ENCODE results near the gene LYAR. TPM values are rescaled to one million over a fixed set of nuclear protein-coding genes. Genes with fewer than 3 reads are reported as not detected.
A peak's percentile ranks its signal among the peaks of the same experiment; 100 is the strongest.

LYAR gene
- total and polyA plus RNA-seq, 2 experiments from 2014 or later, result 44.0 to 105 TPM

DNA sequence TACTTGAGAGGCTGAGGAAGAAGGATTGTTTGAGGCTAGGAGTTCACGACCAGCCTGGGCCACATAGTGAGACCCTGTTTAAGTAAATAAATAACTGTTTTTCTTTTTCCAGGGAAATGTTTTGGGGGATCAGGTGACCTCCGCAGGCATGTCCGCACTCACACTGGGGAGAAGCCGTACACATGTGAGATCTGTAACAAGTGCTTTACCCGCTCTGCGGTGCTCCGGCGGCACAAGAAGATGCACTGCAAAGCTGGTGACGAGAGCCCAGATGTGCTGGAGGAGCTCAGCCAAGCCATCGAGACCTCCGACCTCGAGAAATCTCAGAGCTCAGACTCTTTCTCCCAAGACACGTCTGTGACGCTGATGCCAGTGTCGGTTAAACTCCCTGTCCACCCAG lies 30.6 kb upstream of the LYAR start (continued):
- TF ChIP-seq POLR2AphosphoS5 (IDR thresholded peaks at IDR 0.05; ENCODE audit: low read depth), result no peak

DNA sequence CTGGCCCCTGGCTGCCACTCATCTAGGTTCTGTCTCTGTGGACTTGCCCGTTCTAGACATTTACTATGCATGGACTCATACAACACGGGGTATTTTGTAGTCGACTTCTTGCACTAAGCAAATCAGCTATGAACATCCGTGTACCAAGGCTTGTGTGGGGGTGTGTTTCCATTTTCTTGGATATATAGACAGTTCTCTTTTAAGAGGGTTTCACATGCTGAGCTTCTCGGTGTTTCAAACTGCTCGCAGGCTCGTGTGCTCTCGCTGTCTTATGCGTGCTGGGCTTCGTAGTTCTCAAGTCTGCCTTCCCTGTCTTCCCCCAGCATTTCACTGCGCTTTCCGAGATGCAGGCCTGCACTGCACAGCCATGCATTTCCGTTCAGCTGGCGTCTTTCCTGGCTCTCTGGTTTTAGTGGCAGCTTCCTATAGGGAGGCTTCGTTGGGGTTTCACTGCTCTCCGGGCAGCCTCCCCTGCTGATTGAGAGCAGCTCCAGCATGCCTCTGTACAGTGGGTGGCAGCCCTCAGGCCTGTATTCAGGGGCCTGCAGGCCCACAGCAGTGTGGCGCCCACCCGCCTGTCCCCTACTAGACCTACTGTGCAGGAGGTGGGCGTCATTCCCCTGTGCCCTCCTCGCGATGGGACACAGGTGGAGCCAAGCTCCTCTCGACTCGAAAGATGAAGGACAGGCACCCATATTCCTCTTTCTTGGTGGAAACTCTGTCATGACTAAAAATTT lies 27.7 kb upstream of the LYAR start:
- no peak for DNase-seq (ENCODE audit: low spot score)
- Histone ChIP-seq H3K4me1 (ENCODE audit: insufficient read depth) (no peaks in the 10 kb centered on the region), H2AFZ (no peak overlapping the region), H3K9me2 (ENCODE audit: insufficient read depth) (no peaks in the 10 kb centered on the region), H3K4me3 (no peak overlapping the region), H3F3A (replicated peaks; ENCODE audit: low read depth) (no peaks in the 10 kb centered on the region), H3K27me3 (ENCODE audit: insufficient read depth) (no peaks in the 10 kb centered on the region), H3K79me2 (replicated peaks; ENCODE audit: insufficient read depth) (no peaks in the 10 kb centered on the region), H3K4me2 (no peak overlapping the region), H3K27ac (ENCODE audit: low read depth) (no peak overlapping the region), H3K36me3 (ENCODE audit: insufficient read depth) (no peaks in the 10 kb centered on the region), H4K20me1 (replicated peaks; ENCODE audit: insufficient read depth) (no peaks in the 10 kb centered on the region; the same call in 1 of the 2 replicates)
- Mint-ChIP-seq H3K27me3 (ENCODE audit: insufficient read depth, low read depth, poor library complexity) (peaks cover 2% of the 10 kb centered on the region), H3K4me3 (no peak overlapping the region), H3K27ac (peak overlapping the region; percentile 87), H3K36me3 (ENCODE audit: low read depth) (peaks cover 22% of the 10 kb centered on the region), H3K4me1 (peaks cover 16% of the 10 kb centered on the region; the same call in 2 of the 3 replicates), H3K9me3 (no peaks in the 10 kb centered on the region)
- no peak for ATAC-seq
- TF ChIP-seq ZNF114 (CRISPR knock-in tag; IDR thresholded peaks at IDR 0.05) (no peak), JUNB (IDR thresholded peaks at IDR 0.05; ENCODE audit: unreplicated experiment) (no peak), CREB1 (CRISPR knock-in tag; IDR thresholded peaks at IDR 0.05; ENCODE audit: low read depth) (no peak), POLR2AphosphoS5 (IDR thresholded peaks at IDR 0.05; ENCODE audit: low read depth) (no peak), NANOG (IDR thresholded peaks at IDR 0.05; ENCODE audit: borderline replicate concordance) (no peak), EZH2phosphoT487 (IDR thresholded peaks at IDR 0.05; ENCODE audit: unreplicated experiment) (no peak), EZH2 (IDR thresholded peaks at IDR 0.05; ENCODE audit: low read depth, unreplicated experiment) (no peak), ETS1 (IDR thresholded peaks at IDR 0.05) (no peak), ZNF331 (CRISPR knock-in tag; IDR thresholded peaks at IDR 0.05; ENCODE audit: low read depth) (no peak), REST (IDR thresholded peaks at IDR 0.05; ENCODE audit: unreplicated experiment) (no peak)
- TF ChIP-seq, protein P1, sequence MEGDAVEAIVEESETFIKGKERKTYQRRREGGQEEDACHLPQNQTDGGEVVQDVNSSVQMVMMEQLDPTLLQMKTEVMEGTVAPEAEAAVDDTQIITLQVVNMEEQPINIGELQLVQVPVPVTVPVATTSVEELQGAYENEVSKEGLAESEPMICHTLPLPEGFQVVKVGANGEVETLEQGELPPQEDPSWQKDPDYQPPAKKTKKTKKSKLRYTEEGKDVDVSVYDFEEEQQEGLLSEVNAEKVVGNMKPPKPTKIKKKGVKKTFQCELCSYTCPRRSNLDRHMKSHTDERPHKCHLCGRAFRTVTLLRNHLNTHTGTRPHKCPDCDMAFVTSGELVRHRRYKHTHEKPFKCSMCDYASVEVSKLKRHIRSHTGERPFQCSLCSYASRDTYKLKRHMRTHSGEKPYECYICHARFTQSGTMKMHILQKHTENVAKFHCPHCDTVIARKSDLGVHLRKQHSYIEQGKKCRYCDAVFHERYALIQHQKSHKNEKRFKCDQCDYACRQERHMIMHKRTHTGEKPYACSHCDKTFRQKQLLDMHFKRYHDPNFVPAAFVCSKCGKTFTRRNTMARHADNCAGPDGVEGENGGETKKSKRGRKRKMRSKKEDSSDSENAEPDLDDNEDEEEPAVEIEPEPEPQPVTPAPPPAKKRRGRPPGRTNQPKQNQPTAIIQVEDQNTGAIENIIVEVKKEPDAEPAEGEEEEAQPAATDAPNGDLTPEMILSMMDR (conservative IDR thresholded peaks at IDR 0.05; ENCODE audit: low read depth in 2 of 2), result no peak
- TF ChIP-seq, protein P2, sequence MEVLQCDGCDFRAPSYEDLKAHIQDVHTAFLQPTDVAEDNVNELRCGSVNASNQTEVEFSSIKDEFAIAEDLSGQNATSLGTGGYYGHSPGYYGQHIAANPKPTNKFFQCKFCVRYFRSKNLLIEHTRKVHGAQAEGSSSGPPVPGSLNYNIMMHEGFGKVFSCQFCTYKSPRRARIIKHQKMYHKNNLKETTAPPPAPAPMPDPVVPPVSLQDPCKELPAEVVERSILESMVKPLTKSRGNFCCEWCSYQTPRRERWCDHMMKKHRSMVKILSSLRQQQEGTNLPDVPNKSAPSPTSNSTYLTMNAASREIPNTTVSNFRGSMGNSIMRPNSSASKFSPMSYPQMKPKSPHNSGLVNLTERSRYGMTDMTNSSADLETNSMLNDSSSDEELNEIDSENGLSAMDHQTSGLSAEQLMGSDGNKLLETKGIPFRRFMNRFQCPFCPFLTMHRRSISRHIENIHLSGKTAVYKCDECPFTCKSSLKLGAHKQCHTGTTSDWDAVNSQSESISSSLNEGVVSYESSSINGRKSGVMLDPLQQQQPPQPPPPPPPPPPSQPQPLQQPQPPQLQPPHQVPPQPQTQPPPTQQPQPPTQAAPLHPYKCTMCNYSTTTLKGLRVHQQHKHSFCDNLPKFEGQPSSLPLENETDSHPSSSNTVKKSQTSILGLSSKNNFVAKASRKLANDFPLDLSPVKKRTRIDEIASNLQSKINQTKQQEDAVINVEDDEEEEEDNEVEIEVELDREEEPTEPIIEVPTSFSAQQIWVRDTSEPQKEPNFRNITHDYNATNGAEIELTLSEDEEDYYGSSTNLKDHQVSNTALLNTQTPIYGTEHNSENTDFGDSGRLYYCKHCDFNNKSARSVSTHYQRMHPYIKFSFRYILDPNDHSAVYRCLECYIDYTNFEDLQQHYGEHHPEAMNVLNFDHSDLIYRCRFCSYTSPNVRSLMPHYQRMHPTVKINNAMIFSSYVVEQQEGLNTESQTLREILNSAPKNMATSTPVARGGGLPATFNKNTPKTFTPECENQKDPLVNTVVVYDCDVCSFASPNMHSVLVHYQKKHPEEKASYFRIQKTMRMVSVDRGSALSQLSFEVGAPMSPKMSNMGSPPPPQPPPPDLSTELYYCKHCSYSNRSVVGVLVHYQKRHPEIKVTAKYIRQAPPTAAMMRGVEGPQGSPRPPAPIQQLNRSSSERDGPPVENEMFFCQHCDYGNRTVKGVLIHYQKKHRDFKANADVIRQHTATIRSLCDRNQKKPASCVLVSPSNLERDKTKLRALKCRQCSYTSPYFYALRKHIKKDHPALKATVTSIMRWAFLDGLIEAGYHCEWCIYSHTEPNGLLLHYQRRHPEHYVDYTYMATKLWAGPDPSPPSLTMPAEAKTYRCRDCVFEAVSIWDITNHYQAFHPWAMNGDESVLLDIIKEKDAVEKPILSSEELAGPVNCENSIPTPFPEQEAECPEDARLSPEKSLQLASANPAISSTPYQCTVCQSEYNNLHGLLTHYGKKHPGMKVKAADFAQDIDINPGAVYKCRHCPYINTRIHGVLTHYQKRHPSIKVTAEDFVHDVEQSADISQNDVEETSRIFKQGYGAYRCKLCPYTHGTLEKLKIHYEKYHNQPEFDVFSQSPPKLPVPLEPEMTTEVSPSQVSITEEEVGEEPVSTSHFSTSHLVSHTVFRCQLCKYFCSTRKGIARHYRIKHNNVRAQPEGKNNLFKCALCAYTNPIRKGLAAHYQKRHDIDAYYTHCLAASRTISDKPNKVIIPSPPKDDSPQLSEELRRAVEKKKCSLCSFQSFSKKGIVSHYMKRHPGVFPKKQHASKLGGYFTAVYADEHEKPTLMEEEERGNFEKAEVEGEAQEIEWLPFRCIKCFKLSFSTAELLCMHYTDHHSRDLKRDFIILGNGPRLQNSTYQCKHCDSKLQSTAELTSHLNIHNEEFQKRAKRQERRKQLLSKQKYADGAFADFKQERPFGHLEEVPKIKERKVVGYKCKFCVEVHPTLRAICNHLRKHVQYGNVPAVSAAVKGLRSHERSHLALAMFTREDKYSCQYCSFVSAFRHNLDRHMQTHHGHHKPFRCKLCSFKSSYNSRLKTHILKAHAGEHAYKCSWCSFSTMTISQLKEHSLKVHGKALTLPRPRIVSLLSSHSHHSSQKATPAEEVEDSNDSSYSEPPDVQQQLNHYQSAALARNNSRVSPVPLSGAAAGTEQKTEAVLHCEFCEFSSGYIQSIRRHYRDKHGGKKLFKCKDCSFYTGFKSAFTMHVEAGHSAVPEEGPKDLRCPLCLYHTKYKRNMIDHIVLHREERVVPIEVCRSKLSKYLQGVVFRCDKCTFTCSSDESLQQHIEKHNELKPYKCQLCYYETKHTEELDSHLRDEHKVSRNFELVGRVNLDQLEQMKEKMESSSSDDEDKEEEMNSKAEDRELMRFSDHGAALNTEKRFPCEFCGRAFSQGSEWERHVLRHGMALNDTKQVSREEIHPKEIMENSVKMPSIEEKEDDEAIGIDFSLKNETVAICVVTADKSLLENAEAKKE (CRISPR knock-in tag; IDR thresholded peaks at IDR 0.05), result no peak

Measured in GM23338 (cell line).